Osteoblast (primary cell): ENCODE measurements around the gene KLK7. TPM values are rescaled to one million over a fixed set of nuclear protein-coding genes. Genes with fewer than 3 reads are reported as not detected.

Experiments used
- DNase-seq: peaks from one replicate; pipeline ENCODE4 v3.0.0; 2011; ENCODE audit warnings: low spot score, mixed read lengths; ENCODE audit not compliant: insufficient read length; ENCODE audit errors: missing footprints
- H2AFZ ChIP-seq: 2 replicates; pipeline ENCODE4 v1.6.0; 2011; ENCODE audit warnings: mild to moderate bottlenecking, low read length
- H3K27ac ChIP-seq: 2 replicates; pipeline ENCODE4 v1.5.1; 2011; ENCODE audit warnings: mild to moderate bottlenecking, low read depth, low read length, moderate library complexity
- H3K27me3 ChIP-seq: 2 replicates; pipeline ENCODE4 v1.6.0; 2012; ENCODE audit warnings: mild to moderate bottlenecking, control low read depth, inconsistent platforms, low read length, moderate library complexity; ENCODE audit not compliant: insufficient read depth
- H3K36me3 ChIP-seq: 2 replicates; pipeline ENCODE4 v1.5.1; 2011; ENCODE audit warnings: mild to moderate bottlenecking, low read length, control low read depth, moderate library complexity; ENCODE audit not compliant: insufficient read depth
- H3K4me1 ChIP-seq: 2 replicates; pipeline ENCODE4 v1.5.1; 2011; ENCODE audit warnings: mild to moderate bottlenecking, low read length, control low read depth, moderate library complexity; ENCODE audit not compliant: insufficient read depth
- H3K4me2 ChIP-seq: 2 replicates; pipeline ENCODE4 v1.6.0; 2011; ENCODE audit warnings: mild to moderate bottlenecking, low read length; ENCODE audit not compliant: insufficient read depth
- H3K4me3 ChIP-seq: fragments of 200-600 bp; sonication (generic); 3 replicates; pipeline ENCODE4 v1.5.1; 2012; ENCODE audit warnings: mild to moderate bottlenecking, low read length, inconsistent platforms; ENCODE audit not compliant: insufficient read depth
- H3K79me2 ChIP-seq: 2 replicates; pipeline ENCODE4 v1.6.0; 2012; ENCODE audit warnings: mild to moderate bottlenecking, low read length, control low read depth, inconsistent platforms; ENCODE audit not compliant: insufficient read depth
- H3K9me3 ChIP-seq: 2 replicates; pipeline ENCODE4 v1.5.1; 2011; ENCODE audit warnings: low read depth, low read length, control low read depth
- H4K20me1 ChIP-seq: 2 replicates; pipeline ENCODE4 v1.6.0; 2012; ENCODE audit warnings: mild to moderate bottlenecking, low read length, control low read depth; ENCODE audit not compliant: insufficient read depth
- total RNA-seq: library from RNA; depleted of rRNA; stranded (reverse); fragments of >200 nt; gene quantifications from 2 replicates; pipeline ENCODE4 v1.2.3, GENCODE V29; 2012
- TF ChIP-seq, protein P1 (sequence below): IDR thresholded peaks from 2 replicates; pipeline ENCODE4 v1.5.1; 2011; ENCODE audit warnings: mild to moderate bottlenecking, low read depth, low read length, moderate library complexity; ENCODE audit errors: extremely low read depth

KLK7 gene
- total RNA-seq, 1 donor, result not detected

DNA sequence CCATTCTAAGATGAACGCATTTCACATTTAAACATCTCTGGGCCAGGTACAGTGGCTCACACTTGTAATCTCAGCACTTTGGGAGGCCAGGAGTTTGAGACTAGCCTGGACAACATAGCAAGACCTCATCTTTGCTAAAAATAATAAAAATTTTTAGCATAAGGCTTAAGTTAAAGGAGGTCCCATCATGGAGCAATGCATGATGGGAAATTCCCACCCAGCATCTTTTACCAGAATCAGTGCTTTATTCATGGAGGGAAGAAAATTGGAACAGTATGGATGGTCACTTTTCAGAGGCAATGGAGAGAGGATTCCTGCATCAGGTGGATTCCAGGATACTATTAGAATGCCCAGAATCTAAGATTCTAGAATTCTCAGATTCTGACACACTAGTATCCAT, 21.5 kb upstream of the KLK7 start:
- TF ChIP-seq, protein P1, sequence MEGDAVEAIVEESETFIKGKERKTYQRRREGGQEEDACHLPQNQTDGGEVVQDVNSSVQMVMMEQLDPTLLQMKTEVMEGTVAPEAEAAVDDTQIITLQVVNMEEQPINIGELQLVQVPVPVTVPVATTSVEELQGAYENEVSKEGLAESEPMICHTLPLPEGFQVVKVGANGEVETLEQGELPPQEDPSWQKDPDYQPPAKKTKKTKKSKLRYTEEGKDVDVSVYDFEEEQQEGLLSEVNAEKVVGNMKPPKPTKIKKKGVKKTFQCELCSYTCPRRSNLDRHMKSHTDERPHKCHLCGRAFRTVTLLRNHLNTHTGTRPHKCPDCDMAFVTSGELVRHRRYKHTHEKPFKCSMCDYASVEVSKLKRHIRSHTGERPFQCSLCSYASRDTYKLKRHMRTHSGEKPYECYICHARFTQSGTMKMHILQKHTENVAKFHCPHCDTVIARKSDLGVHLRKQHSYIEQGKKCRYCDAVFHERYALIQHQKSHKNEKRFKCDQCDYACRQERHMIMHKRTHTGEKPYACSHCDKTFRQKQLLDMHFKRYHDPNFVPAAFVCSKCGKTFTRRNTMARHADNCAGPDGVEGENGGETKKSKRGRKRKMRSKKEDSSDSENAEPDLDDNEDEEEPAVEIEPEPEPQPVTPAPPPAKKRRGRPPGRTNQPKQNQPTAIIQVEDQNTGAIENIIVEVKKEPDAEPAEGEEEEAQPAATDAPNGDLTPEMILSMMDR, result no peak
- H3K79me2 ChIP-seq, result no peaks in the 10 kb centered on the region
- H3K36me3 ChIP-seq, result no peaks in the 10 kb centered on the region
- no peak overlapping the region for H2AFZ ChIP-seq
- DNase-seq, result no peak
- H3K4me3 ChIP-seq, result no peak overlapping the region
- no peaks in the 10 kb centered on the region for H3K4me1 ChIP-seq
- H3K4me2 ChIP-seq, result no peak overlapping the region
- no peaks in the 10 kb centered on the region for H3K9me3 ChIP-seq
- H3K27me3 ChIP-seq, result no peaks in the 10 kb centered on the region
- no peaks in the 10 kb centered on the region for H4K20me1 ChIP-seq
- no peak overlapping the region for H3K27ac ChIP-seq

DNA sequence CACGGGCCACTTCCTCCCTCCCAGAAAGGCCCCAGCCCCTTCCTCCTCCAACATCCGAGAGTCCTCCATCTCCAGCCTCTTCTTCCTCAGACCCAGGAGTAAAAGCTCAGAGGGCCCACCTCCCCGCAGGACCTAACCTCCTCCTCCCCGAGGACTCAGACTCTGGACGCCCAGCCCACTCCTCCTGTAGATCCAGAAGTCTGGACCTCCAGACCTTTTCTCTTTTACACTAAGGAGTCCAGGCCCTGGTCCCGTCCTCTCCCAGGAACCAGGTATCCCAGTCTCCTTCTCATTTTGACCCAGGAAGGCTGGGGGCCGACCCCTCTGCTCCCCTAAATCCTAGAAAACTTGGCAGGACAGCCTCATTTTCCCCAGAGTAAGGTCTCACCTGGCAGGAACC, 19.6 kb upstream of the KLK7 start:
- H4K20me1 ChIP-seq, result no peaks in the 10 kb centered on the region
- TF ChIP-seq, protein P1, result no peak
- no peaks in the 10 kb centered on the region for H3K4me1 ChIP-seq
- no peak overlapping the region for H3K4me3 ChIP-seq
- no peaks in the 10 kb centered on the region for H3K27me3 ChIP-seq
- no peaks in the 10 kb centered on the region for H3K36me3 ChIP-seq
- H3K27ac ChIP-seq, result no peak overlapping the region
- no peaks in the 10 kb centered on the region for H3K9me3 ChIP-seq
- H3K79me2 ChIP-seq, result no peaks in the 10 kb centered on the region
- DNase-seq, result peak; percentile 73
- no peak overlapping the region for H2AFZ ChIP-seq
- H3K4me2 ChIP-seq, result no peak overlapping the region

DNA sequence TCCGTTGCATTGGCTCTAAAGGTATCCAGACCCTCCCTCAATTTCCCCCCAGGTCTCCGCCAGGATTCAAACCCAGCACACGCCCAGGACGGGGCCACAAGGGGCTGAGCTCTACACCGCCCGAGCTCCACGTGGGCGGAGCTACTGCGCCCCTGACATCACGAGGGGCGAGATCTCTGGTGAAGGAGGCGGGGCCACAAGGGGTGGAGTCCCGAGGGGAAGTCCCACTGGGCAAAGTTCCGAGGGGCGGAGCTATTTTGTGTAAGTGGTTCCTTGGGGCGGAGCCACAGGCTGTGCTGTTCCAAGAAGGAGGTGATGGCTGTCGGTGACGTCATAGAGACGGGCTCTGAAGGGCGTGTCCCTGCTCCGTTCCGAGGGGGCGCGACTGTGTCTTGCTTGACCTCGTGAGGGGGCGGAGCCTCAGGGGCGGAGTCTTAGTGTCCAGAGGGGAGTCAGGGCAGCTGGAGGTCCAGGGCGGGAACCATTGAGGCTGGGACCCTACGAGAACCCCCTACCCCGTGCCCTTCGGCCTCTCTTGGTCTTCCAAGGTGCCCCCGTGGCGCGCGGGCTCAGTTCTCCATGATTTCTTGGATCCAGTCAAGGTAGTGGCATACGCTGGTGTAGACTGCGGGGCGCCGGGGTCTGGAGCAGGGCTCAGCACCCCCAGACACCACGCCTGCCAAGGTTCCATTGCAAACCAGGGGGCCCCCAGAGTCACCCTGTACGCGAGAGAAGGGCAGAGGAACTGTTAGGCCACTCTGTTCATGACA, 19.0 kb upstream of the KLK7 start:
- Histone ChIP-seq H3K4me1 (no peaks in the 10 kb centered on the region), H3K4me2 (no peak overlapping the region), H3K27ac (no peak overlapping the region), H3K79me2 (no peaks in the 10 kb centered on the region), H3K9me3 (no peaks in the 10 kb centered on the region), H3K27me3 (no peaks in the 10 kb centered on the region), H3K36me3 (no peaks in the 10 kb centered on the region), H2AFZ (no peak overlapping the region), H3K4me3 (no peak overlapping the region), H4K20me1 (no peaks in the 10 kb centered on the region)
- DNase-seq, result peak; percentile 62
- TF ChIP-seq, protein P1, result no peak

DNA sequence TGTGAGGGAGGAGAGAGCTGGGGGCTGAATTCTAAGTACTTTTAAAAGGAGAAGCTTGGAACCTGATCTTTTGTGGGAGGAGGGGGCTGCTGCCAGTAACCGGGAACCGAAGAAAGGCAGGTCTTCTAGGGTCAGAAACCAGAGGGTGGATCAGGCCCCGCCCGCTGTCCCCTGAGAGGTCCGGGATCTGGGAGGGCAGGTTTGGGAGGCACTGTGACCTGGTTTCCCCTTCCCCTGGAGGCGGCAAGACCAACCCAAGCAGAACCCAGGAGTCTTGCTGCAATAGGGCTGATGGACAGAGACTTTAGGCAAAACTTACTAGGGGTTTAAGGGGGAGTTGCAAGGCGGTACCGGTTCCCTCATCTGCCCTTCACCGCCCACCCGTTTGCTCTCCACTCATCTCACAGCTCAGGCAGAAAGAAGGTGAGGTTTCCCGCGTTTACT, 18.4 kb upstream of the KLK7 start:
- Histone ChIP-seq H2AFZ (no peak overlapping the region), H4K20me1 (no peaks in the 10 kb centered on the region)
- TF ChIP-seq, protein P1, result no peak

More for the DNA sequence above, 18.4 kb upstream of the KLK7 start:
- no peaks in the 10 kb centered on the region for H3K27me3 ChIP-seq
- no peak overlapping the region for H3K4me2 ChIP-seq
- H3K4me3 ChIP-seq, result no peak overlapping the region
- DNase-seq, result peak; percentile 53
- H3K27ac ChIP-seq, result no peak overlapping the region
- H3K9me3 ChIP-seq, result no peaks in the 10 kb centered on the region
- no peaks in the 10 kb centered on the region for H3K4me1 ChIP-seq
- no peaks in the 10 kb centered on the region for H3K79me2 ChIP-seq
- H3K36me3 ChIP-seq, result no peaks in the 10 kb centered on the region
